HG03139 (cell line): ENCODE measurements around the gene CAPN1.
"Not testable (repeated sequence)": the region's sequence is repeated elsewhere in the genome, so short reads cannot be mapped to it uniquely, and the experiment has no call there.

Source experiments
- ATAC-seq: cut with Tn5 transposase; IDR thresholded peaks from one replicate; pipeline ENCODE4 v1.9.1; 2021; ENCODE audit not compliant: unreplicated experiment

Gene CAPN1

DNA sequence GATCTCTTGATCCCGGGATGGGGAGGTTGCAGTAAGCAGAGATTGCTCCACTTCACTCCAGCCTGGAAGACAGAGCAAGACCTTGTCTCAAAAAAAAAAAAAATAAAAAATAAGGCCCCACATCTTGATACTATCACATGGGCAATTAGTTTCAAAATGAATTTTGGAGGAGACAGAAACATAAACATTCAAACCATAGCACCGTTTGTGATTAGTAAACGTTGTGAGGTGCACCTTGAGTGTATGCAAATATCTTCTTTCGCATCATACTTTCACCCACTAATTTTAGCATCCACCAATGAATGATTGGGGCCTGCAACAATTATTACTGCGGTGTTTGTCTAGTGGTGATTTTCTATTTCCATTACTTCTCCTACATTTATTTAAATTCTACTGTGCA, 22.7 kb upstream of the CAPN1 start:
- no peak for ATAC-seq

DNA sequence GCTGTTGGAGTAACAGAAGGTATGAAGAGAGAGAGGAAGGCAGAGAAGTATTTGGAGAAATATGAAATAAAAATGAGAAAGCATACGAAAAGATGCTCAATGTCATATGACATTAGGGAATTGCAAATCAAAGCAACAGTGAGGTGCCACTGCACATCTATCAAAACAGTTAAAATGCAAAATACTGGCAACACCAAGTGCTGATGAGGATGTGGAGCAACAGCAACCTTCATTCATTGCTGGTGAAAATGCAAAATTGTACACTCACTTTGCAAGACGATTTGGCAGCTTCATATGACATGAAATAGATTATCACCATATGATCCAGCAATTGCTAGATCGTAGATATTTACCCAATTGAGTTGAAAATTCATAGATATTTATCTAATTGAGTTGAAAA, 21.1 kb upstream of the CAPN1 start:
- ATAC-seq = no peak

DNA sequence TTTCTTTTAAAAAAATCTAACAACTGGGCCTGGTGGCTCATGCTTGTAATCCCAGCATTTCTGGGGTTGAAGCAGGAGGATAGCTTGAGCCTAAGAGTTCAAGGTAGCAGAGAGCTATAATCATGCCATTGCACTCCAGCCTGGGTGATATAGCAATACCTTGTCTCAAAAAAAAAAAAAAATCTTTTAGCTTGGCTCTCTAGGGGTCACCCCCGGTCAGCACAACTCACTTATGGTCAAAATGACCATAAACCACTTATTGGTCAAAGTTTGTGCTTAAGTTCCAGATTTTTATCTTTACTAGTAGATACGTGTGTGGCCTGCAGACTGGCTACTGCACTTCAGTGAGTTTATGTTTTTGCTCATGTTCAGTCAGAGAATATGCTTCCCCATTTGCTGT, 18.0 kb upstream of the CAPN1 start:
- ATAC-seq = no peak

DNA sequence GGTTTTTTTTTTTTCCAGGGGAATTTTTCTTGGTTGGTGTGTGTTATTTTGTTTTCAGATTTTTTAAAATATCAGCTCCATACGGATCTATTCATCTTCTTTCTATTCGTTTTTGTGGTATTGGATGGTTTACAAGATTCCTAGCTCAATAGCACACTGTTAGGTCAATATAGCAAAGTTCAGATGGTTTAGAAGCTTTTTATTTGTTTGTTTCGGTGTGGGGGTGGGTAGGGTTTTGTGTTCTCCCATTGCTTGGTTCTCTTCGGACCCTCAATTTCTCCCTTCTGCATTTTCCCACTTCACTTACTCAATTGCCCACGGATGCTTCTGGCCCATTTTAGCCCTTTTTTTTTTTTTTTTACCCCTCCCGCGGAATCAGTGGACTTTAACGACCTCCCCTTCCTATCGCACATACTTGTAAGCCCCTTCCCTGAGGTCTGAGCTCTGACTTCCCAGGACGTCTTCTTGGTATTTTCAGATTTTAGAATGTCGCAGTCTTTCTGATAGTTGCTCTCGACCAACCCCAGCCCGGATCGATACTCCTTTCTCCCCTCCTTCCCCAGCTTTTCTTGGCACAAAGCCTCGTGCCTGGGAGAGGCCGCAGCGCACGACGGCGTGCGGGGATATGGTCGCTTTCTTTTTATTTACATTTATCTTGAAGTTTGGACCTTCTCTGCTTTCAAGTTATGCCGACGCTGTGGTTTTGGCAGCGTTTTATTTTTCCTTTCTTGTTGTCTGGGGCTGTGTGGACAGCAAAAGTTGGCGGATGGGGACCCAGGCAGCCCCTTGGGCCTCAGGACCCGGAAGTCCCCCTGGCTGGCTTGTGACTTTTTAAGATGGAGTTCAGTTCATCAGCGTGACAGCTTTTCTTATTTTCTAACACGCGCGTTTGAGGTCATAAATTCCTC, 16.1 kb upstream of the CAPN1 start:
- ATAC-seq = no peak

DNA sequence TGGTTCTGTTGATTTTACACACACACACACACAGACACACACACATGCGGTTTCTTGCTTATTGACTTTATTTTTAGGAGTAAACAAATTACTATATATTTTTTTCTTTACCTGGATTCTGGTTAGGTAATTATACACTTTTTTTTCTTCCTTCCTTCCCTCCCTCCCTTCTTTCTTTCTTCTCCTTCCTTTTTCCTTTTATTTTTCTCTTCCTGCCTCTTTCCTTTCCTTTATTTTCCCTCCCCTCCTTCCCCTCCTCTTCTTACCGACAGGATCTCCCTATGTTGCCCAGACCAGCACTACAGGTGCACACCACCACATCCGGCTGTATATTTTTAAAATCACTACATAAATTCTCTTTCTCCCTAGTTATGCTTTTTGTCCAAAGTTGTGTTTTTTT, 14.8 kb upstream of the CAPN1 start:
- ATAC-seq = no peak

DNA sequence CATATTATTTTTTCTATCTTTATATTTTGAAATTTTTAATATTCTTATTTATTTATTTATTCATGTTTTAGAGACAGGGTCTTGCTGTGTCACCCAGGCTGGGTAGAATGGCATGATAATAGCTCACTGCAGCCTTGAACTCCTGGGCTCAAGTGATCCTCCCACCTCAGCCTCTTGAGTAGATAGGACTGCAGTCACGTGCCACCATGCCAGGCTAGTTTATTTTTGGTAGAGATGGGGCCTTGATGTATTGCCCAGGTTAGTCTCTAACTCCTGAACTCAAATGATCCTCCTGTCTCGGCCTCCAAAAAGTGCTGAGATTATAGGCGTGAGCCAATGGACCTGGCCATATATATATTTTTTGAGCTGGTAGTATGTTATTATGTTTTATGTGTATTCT, 14.1 kb upstream of the CAPN1 start:
- no peak for ATAC-seq

DNA sequence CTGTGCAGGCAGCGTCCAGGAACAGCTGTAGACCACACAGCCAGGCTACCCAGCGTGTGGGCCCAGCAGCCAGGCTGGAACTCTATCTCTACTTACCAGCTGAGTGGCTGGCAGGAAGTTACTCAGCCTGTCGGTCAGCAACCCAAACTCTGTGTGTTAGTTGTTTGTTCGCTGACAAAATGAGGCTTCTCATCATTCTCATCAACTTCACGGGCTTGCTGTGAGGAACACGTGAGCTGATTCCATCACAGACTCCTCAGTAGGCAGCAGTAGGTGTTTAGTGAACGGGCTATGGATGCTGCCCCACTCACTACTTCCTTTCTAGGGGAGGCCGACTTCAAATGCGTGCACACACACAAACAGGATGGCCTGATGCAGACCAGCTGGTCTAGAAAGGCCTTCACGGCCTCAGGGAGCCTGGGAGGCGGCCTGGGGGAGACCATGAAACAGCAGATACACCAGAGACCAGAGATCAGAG, 12.5 kb upstream of the CAPN1 start:
- no peak for ATAC-seq

DNA sequence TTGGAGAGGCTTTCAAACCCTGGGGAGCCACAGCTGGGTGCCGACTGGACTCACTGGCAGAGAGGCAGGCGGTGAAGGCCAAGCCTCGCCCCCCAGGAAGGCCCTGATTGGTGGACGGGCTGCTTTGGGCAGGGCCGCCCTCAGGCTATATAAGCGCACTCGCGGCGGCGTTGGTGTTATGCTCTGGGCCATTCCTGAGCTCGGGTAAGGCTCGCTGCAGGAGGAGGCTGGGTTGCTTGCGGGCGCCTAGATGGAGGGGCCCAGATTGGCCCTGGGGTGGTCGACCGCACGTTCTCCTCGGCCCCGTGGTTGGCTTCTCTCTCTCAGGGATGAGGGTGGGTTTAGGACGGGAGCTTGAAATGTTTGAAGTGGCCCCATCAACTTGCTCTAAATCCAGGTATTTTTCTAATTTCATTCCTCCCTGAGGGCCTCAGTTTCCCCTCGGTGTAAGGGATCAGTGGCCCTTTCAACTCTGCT, 11.6 kb upstream of the CAPN1 start, which contains the start of gene SPDYC:
Gene SPDYC (plus strand): TSS at position 176 of the 477 bp plus-strand sequence. CDS start 1,125 bp downstream, outside the sequence.
- ATAC-seq = no peak

DNA sequence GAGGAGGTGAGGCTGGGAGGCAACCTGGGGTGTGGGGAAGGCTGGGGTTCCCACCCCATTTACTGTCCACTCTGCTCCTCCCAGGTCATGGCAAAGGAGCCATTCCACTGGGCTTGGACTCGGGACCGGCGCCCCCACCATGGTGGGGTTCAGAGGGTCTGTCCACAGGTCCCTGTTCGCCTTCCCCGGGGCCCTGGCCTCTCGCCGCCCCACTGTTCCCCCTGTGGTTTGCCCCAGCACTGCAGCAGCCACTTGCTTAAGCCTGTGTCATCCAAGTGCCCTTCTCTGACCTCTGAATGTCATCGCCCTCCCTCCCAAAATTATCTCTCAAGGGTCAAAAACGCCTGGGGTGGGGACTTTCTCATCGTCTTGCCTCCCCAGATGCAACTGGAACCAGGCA, 9.1 kb upstream of the CAPN1 start:
- no peak for ATAC-seq

DNA sequence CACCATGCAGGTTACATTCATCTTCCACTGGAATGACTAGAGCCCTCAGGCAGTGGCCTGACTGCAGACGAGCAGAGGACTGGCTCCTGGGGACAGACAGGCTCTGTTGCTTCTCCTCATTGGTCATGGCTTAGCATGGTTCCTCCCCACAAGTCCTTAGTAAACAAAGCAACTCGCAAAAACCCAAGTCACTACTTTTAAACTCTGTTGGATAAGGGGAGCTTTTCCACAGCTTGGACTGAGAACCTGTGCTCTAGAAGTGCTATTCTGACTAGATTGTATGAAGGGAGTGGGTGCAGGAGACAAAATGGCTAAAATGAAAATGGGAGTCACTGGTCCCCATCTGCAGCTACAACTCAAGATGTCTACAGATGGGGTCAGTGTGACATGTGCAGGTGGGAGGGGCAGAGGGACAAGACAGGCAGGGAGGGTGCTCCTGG, 7.1 kb upstream of the CAPN1 start:
- ATAC-seq = not testable (repeated sequence)

DNA sequence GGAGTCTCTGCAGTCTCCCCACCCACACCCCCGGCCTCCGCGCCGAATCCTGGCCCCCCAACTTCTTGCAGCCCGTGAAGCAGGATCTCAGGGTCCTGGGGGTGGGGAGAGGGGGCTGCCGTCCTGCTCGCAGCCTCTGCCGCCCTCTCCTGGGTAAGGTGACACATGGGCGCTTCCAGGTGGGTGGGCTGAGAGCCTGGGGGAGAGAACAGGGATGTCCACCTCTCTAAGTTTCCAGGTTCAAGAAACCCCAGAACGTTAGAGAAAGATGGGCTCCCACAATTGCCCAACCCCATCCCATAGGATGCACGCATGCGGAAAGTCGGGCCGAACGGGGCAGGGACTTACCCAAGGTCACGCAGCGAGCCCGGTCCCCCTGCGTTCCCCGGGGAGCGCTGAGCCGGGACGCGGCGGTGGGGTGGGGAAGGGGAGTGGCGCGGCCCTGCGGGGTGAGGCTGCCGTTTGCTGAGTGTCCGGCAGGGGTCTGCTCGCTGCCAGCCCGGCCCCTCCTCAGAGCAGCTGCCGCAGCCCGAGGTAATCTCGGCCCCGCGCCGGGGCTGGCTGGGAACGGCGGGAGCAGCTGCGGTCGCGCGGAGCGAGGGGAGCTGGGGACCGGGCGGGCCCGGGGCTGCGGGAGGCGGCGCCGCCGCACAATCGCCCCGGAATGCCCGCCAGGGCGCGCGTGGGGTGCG, 705 bp upstream of the CAPN1 start:
- ATAC-seq = peak; percentile 55

DNA sequence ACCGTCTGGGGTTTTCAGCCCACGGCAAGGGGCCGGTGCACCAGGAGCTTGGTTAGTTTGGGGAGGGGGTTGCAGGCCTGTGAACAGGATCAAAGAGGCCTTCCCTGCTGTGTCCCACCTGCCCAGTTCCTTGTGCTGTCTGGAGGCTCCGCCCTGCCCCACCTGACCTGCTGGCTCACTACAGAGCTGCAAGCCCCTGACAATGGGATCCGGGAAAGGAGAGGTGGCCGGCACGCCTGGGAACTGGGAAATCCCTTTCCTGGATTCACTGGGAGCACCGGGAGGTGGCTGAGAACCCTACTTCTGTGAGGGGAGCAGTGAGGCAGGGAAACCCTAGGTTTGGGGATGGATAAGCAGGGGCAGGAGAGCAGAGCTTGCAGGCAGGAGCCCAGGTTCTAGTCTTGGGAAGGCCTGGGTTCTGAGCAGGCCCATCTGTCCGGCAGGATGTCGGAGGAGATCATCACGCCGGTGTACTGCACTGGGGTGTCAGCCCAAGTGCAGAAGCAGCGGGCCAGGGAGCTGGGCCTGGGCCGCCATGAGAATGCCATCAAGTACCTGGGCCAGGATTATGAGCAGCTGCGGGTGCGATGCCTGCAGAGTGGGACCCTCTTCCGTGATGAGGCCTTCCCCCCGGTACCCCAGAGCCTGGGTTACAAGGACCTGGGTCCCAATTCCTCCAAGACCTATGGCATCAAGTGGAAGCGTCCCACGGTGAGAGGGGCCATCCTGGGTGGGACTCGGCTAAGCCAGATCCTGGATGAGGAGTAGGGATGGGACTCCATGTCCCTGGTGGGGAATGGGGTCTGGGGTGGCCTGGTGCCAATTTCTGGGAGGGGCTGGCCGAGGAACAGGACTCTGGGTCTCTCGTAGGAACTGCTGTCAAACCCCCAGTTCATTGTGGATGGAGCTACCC, 786 bp downstream of the CAPN1 start:
- ATAC-seq = no peak

DNA sequence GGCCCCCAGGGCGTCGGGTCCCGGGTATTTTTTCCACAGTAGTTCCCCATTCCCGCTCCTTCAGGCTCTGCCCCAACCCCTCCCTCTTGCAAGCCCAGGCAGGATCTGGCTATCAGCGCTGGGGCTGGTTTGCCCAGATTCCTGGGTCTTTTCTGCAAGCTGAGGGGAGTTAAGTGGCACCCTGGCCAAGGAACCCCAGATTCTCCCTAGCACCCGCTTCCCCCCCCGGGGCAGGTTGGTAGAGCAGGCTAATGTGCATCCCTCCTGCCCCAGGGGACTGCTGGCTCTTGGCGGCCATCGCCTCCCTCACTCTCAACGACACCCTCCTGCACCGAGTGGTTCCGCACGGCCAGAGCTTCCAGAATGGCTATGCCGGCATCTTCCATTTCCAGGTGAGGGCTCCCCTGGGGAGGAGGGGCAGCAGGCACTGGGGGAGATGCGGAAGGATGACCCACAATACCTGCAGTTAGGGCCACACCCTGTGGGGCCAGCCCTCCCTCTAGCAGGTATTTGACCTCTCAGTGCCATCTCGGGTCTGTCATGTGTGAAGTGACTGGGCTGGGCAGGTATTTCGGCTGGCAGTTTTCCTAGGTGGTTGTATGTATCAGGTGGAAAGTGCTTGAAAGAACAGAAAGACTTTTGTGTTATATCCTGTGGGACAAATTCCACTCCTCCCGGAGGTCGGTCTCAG, 1.6 kb downstream of the CAPN1 start:
- ATAC-seq = no peak

DNA sequence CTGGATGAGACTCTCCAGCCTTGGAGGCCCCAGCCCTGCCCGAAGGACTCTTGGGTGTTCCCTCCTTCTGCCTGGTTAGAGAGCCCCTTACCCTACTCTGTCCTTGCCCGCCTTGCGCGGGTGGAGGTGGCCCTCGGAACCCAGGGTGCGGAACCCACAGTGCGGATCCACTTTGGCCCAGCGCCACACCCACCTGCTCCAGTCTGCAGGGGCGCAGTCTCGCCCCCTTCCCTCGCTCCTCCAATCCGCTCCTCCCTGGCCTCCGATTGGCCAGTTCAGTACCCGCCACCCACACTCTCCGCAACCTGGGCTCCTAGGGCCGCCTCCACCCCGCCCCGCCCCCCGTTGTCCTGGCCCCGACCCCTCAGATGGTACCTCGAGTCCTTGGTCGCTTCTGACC, 2.4 kb downstream of the CAPN1 start:
- no peak for ATAC-seq

DNA sequence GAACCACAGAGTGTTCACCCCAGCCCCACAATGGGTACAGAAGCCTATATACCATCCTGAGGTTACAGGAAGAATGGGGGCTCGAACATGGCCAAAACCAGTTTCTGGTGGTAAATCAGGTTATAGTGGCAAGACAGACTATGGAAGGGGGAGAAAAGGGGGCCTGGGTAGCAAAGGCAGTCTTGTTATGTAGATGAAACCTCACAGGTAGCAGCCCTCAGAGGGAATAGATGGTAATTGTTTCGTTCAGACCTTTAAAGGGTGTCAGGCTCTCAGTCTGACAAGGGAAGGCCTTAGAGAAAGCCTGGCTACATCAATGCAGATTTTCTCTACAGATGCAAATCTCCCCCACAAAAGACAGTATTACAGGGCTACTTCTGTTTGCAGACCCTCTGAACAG, 3.4 kb downstream of the CAPN1 start:
- ATAC-seq = no peak

DNA sequence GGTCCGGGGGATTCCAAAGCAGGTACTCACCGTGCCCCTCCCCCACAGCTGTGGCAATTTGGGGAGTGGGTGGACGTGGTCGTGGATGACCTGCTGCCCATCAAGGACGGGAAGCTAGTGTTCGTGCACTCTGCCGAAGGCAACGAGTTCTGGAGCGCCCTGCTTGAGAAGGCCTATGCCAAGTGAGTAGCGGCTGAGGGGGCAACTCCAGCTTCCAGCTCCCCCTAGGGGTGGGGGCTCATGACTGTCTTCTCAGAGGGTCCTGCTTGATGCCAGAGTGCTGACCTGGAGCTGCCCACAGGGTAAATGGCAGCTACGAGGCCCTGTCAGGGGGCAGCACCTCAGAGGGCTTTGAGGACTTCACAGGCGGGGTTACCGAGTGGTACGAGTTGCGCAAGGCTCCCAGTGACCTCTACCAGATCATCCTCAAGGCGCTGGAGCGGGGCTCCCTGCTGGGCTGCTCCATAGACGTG, 4.2 kb downstream of the CAPN1 start:
- no peak for ATAC-seq

DNA sequence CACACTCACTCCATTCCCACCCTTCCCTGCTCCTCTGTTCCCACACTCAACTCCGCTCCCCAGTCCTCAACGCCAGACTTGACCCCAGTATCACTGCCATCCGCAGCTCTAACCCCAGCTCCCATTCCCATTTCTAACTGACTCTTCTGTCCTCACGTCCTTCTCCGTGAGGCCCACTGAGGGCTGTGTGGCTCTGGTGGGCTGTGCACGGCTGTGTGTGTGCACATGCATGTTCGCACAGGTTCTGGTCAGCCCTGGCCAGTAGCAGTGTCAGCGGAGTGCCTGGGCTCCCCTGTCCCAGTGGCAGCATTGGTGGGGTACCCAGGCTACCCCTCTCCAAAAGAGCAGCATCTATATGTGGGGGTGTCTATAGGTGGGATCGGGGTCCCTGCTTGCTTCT, 5.0 kb downstream of the CAPN1 start:
- no peak for ATAC-seq

DNA sequence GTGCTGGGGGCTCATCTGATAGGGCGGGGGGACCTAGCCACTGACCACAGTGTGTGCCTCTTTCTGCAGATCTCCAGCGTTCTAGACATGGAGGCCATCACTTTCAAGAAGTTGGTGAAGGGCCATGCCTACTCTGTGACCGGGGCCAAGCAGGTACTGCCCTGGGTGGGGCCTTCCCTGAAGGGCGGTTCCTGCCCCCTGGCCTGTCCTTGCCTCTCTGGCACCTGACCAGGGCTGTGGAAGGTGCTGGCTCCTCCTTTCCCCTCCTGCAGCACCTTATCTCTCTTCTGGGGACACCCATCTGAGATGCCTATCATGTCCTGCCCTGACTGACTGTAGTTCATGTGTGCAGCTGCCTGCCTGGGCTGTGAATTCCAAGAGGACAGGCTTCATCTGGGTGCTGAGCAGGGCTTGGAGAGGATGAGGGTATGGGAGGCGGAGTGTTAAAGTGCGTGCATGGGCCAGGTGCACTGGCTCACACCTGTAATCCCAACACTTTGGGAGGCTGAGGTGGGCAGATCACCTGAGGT, 5.5 kb downstream of the CAPN1 start:
- no peak for ATAC-seq

DNA sequence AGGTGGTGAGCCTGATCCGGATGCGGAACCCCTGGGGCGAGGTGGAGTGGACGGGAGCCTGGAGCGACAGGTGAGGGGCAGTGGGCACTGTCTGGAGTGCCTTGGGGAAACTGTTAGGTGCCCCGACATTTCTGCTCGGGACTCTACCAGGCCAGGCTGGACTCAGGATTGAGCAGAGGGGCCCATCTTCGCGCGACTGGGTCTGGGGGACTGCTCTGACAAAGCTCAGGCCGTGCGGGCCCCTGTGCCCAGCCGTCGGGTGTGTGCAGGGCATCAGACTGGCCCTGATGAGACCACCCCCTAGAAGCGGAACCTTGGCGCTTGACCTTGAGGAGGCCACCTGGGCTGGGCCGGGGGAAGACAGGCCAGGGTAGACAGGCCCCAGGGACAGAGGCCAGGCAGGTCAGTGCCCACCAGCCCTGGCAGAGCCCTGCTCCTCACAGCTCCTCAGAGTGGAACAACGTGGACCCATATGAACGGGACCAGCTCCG, 6.3 kb downstream of the CAPN1 start:
- no peak for ATAC-seq

DNA sequence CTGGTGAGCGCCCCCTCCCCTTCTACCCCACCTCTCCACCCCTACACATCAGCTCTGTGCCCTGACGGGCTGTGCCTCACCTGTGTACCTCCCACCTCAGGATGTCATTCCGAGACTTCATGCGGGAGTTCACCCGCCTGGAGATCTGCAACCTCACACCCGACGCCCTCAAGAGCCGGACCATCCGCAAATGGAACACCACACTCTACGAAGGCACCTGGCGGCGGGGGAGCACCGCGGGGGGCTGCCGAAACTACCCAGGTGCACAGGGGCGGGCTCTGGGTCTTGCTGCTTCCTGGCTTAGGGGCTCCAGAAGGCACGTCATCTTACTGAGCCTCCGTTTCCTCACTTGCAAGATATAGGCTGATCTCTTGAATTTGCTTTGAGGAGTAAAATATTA, 6.8 kb downstream of the CAPN1 start:
- ATAC-seq = no peak
